ENCODE data around the gene KLHL26.

The KLHL26 gene

GRCh38 chr19:18645035-18645511, 8.2 kb downstream of the KLHL26 start:
- Histone ChIP-seq H3K27me3 (replicated peaks; ENCODE audit: control insufficient read depth, insufficient read depth, low read length) (no peaks in the 10 kb centered on the region), H3K36me3 (ENCODE audit: control insufficient read depth, insufficient read depth, low read length, severe bottlenecking) (no peaks in the 10 kb centered on the region), H3K9ac (ENCODE audit: low read length) (peak overlapping the region; percentile 50), H3K4me3 (ENCODE audit: low read length) (no peak overlapping the region), H3K4me1 (ENCODE audit: control insufficient read depth, insufficient read depth, low read length) (peaks cover 24% of the 10 kb centered on the region), H3K9me3 (ENCODE audit: control insufficient read depth, low read length) (no peaks in the 10 kb centered on the region)
- DNase-seq (ENCODE audit: low read depth), result no peak

- H3K36me3 ChIP-seq (ENCODE audit: control insufficient read depth, insufficient read depth, low read length, severe bottlenecking), result no peaks in the 10 kb centered on the region
- H3K4me3 ChIP-seq (ENCODE audit: low read length), result no peak overlapping the region
- H3K27me3 ChIP-seq (replicated peaks; ENCODE audit: control insufficient read depth, insufficient read depth, low read length), result no peaks in the 10 kb centered on the region
- H3K9ac ChIP-seq (ENCODE audit: low read length), result no peak overlapping the region
- DNase-seq (ENCODE audit: low read depth), result no peak
- H3K4me1 ChIP-seq (ENCODE audit: control insufficient read depth, insufficient read depth, low read length), result peaks cover 40% of the 10 kb centered on the region
- H3K9me3 ChIP-seq (ENCODE audit: control insufficient read depth, low read length), result no peaks in the 10 kb centered on the region
These were observed 9.9 kb downstream of the KLHL26 start for GRCh38 chr19:18646535-18647370.

DNA sequence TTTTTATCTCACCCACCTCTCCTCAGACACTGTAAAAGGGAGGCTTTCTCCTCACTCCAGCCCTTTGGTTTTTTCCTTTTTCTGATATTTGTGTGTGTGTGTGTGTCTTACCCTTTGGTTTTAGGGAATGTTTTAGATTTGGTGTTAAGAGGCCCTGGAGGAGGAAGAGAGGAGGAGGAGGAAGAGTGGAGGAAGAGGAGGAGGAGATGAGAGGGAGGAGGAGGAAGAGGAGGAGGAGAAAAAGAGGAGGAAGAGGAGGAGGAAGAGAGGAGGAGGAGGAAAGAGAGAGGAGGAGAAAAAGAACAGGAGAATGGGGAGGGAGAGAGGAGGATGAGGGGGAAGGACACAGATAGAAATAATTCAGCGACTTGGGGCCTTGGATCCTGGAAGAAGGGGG, 10.5 kb downstream of the KLHL26 start:
- Histone ChIP-seq H3K9me3 (ENCODE audit: control insufficient read depth, low read length) (no peaks in the 10 kb centered on the region), H3K4me1 (ENCODE audit: control insufficient read depth, insufficient read depth, low read length) (peaks cover 43% of the 10 kb centered on the region), H3K36me3 (ENCODE audit: control insufficient read depth, insufficient read depth, low read length, severe bottlenecking) (no peaks in the 10 kb centered on the region), H3K4me3 (ENCODE audit: low read length) (no peak overlapping the region), H3K9ac (ENCODE audit: low read length) (no peak overlapping the region), H3K27me3 (replicated peaks; ENCODE audit: control insufficient read depth, insufficient read depth, low read length) (no peaks in the 10 kb centered on the region)
- DNase-seq (ENCODE audit: low read depth), result no peak

DNA sequence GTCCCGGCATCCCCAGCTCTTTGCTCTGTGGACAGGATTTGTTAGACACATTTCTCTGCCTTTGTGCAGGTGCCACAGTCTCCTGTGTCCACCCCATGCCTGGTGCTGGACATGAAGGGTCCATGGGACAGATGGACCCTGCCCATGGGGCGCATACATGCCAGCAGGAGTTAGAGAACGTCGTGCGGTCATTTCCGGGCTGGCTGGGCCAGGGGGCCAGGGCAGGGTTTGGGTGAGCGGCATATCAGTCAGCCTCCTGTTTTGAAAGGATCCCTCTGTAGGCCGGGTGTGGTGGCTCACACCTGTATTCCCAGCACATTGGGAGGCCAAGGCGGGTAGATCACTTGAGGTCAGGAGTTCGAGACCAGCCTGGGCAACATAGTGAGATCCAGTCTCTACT, 11.0 kb downstream of the KLHL26 start:
- Histone ChIP-seq H3K4me1 (ENCODE audit: control insufficient read depth, insufficient read depth, low read length) (peaks cover 43% of the 10 kb centered on the region), H3K9me3 (ENCODE audit: control insufficient read depth, low read length) (no peaks in the 10 kb centered on the region), H3K9ac (ENCODE audit: low read length) (no peak overlapping the region), H3K4me3 (ENCODE audit: low read length) (no peak overlapping the region), H3K27me3 (replicated peaks; ENCODE audit: control insufficient read depth, insufficient read depth, low read length) (no peaks in the 10 kb centered on the region), H3K36me3 (ENCODE audit: control insufficient read depth, insufficient read depth, low read length, severe bottlenecking) (no peaks in the 10 kb centered on the region)
- DNase-seq (ENCODE audit: low read depth), result no peak

- no peaks in the 10 kb centered on the region for H3K36me3 ChIP-seq (ENCODE audit: control insufficient read depth, insufficient read depth, low read length, severe bottlenecking)
- no peaks in the 10 kb centered on the region for H3K9me3 ChIP-seq (ENCODE audit: control insufficient read depth, low read length)
- H3K4me1 ChIP-seq (ENCODE audit: control insufficient read depth, insufficient read depth, low read length), result peaks cover 43% of the 10 kb centered on the region
- no peaks in the 10 kb centered on the region for H3K27me3 ChIP-seq (replicated peaks; ENCODE audit: control insufficient read depth, insufficient read depth, low read length)
- no peak for DNase-seq (ENCODE audit: low read depth)
- H3K9ac ChIP-seq (ENCODE audit: low read length), result peak overlapping the region; percentile 82
- peak overlapping the region; percentile 71 for H3K4me3 ChIP-seq (ENCODE audit: low read length)
These were observed 12.1 kb downstream of the KLHL26 start for GRCh38 chr19:18648973-18649315.

DNA sequence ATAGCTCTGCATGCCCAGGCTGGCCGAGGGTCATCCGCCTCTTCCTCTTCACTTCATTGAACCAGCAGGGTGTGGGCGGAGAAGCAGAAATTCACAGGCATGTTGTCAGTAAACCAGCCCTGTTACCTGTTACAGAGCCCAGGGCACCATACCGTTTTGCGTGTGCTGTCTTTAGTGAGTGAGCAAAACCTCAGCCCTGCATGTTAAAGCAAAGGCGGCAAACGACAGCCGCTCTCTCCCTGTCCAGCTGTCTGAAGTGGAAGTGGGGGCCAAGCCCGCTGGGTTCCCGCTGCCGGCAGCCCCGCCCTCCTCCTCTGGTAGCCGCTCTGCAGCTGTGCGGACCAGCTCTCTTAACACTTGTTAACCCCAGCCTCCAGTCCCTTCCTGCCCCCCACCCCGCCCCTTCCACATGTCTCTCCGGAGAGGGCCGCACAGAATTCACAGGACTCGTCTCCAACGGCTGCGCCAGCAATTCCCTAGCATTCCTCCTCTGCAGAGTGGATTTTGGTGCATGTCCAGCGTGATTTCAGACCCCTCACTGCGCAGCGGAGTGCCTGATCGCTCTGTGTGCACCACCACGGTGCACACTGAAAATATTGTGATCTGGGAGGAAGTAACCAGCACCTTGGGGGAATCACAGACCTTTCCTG, 12.7 kb downstream of the KLHL26 start:
- Histone ChIP-seq H3K36me3 (ENCODE audit: control insufficient read depth, insufficient read depth, low read length, severe bottlenecking) (no peaks in the 10 kb centered on the region), H3K27me3 (replicated peaks; ENCODE audit: control insufficient read depth, insufficient read depth, low read length) (no peaks in the 10 kb centered on the region), H3K9me3 (ENCODE audit: control insufficient read depth, low read length) (no peaks in the 10 kb centered on the region), H3K4me3 (ENCODE audit: low read length) (peak overlapping the region; percentile 71), H3K4me1 (ENCODE audit: control insufficient read depth, insufficient read depth, low read length) (peaks cover 43% of the 10 kb centered on the region), H3K9ac (ENCODE audit: low read length) (peak overlapping the region; percentile 82)
- no peak for DNase-seq (ENCODE audit: low read depth)

- Histone ChIP-seq H3K4me1 (ENCODE audit: control insufficient read depth, insufficient read depth, low read length) (peaks cover 40% of the 10 kb centered on the region), H3K36me3 (ENCODE audit: control insufficient read depth, insufficient read depth, low read length, severe bottlenecking) (no peaks in the 10 kb centered on the region), H3K4me3 (ENCODE audit: low read length) (peak overlapping the region; percentile 71), H3K9me3 (ENCODE audit: control insufficient read depth, low read length) (no peaks in the 10 kb centered on the region), H3K27me3 (replicated peaks; ENCODE audit: control insufficient read depth, insufficient read depth, low read length) (no peaks in the 10 kb centered on the region), H3K9ac (ENCODE audit: low read length) (peak overlapping the region; percentile 82)
- peak; percentile 35 for DNase-seq (ENCODE audit: low read depth)
These were observed 13.2 kb downstream of the KLHL26 start for GRCh38 chr19:18650021-18650390.

GRCh38 chr19:18650468-18651041, 13.7 kb downstream of the KLHL26 start:
- Histone ChIP-seq H3K36me3 (ENCODE audit: control insufficient read depth, insufficient read depth, low read length, severe bottlenecking) (no peaks in the 10 kb centered on the region), H3K9me3 (ENCODE audit: control insufficient read depth, low read length) (no peaks in the 10 kb centered on the region), H3K9ac (ENCODE audit: low read length) (peak overlapping the region; percentile 82), H3K27me3 (replicated peaks; ENCODE audit: control insufficient read depth, insufficient read depth, low read length) (no peaks in the 10 kb centered on the region), H3K4me1 (ENCODE audit: control insufficient read depth, insufficient read depth, low read length) (peaks cover 36% of the 10 kb centered on the region), H3K4me3 (ENCODE audit: low read length) (peak overlapping the region; percentile 71)
- peak; percentile 66 for DNase-seq (ENCODE audit: low read depth)

DNA sequence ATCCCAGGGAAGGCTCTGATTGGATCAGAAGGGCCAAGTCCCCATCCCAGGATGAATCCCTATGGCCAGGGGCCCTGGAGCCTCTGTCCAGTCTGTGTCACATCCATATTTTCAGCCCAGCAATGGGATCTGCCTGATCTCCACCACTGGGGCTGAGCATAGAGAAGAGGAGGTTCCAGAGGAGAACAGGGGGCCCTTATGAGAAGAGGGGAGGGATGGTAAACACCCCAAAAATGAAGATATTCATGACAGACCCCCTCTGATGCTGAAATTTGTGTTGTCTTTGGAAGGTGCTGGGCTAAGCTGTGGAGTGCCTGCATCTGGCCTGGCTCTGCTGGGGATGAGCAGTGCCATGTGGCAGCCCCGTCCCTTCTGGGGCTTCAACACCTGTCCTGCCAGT, 14.5 kb downstream of the KLHL26 start:
- Histone ChIP-seq H3K4me1 (ENCODE audit: control insufficient read depth, insufficient read depth, low read length) (peaks cover 36% of the 10 kb centered on the region), H3K4me3 (ENCODE audit: low read length) (peak overlapping the region; percentile 71)
- DNase-seq (ENCODE audit: low read depth), result no peak

GRCh38 chr19:18651733-18652132, 14.9 kb downstream of the KLHL26 start:
- Histone ChIP-seq H3K27me3 (replicated peaks; ENCODE audit: control insufficient read depth, insufficient read depth, low read length) (no peaks in the 10 kb centered on the region), H3K4me3 (ENCODE audit: low read length) (no peak overlapping the region), H3K9ac (ENCODE audit: low read length) (peak overlapping the region; percentile 82), H3K36me3 (ENCODE audit: control insufficient read depth, insufficient read depth, low read length, severe bottlenecking) (no peaks in the 10 kb centered on the region), H3K9me3 (ENCODE audit: control insufficient read depth, low read length) (no peaks in the 10 kb centered on the region), H3K4me1 (ENCODE audit: control insufficient read depth, insufficient read depth, low read length) (peaks cover 36% of the 10 kb centered on the region)
- no peak for DNase-seq (ENCODE audit: low read depth)

More for the DNA sequence above, 14.5 kb downstream of the KLHL26 start:
- Histone ChIP-seq H3K36me3 (ENCODE audit: control insufficient read depth, insufficient read depth, low read length, severe bottlenecking) (no peaks in the 10 kb centered on the region), H3K9me3 (ENCODE audit: control insufficient read depth, low read length) (no peaks in the 10 kb centered on the region), H3K9ac (ENCODE audit: low read length) (peak overlapping the region; percentile 82), H3K27me3 (replicated peaks; ENCODE audit: control insufficient read depth, insufficient read depth, low read length) (no peaks in the 10 kb centered on the region)

GRCh38 chr19:18653853-18654252, 17.0 kb downstream of the KLHL26 start:
- DNase-seq (ENCODE audit: low read depth), result no peak
- no peaks in the 10 kb centered on the region for H3K36me3 ChIP-seq (ENCODE audit: control insufficient read depth, insufficient read depth, low read length, severe bottlenecking)
- H3K9ac ChIP-seq (ENCODE audit: low read length), result no peak overlapping the region
- no peak overlapping the region for H3K4me3 ChIP-seq (ENCODE audit: low read length)
- peaks cover 40% of the 10 kb centered on the region for H3K4me1 ChIP-seq (ENCODE audit: control insufficient read depth, insufficient read depth, low read length)
- H3K27me3 ChIP-seq (replicated peaks; ENCODE audit: control insufficient read depth, insufficient read depth, low read length), result no peaks in the 10 kb centered on the region
- no peaks in the 10 kb centered on the region for H3K9me3 ChIP-seq (ENCODE audit: control insufficient read depth, low read length)

Data from adipocyte (in vitro differentiated cells).